HepG2 (cell line): ENCODE data around the gene DNMT1. TPM values are rescaled to one million over a fixed set of nuclear protein-coding genes. Genes with fewer than 3 reads are reported as not detected.
A peak's percentile ranks its signal among the peaks of the same experiment; 100 is the strongest.

ENCODE experiments used
- ATAC-seq: fragments of 200-7000 bp; cut with Tn5 transposase; 3 replicates; pipeline ENCODE4 v1.9.1; 2020; ENCODE audit warnings: mild to moderate bottlenecking, moderate library complexity
- BruUV-seq: library from RNA; stranded (reverse); fragments of 400-500 nt; replicated peaks from 2 replicates; lab custom pipeline; 2021; lab: Mats Ljungman, UMichigan
- CTCF ChIA-PET: fragments of 300-600 bp; formaldehyde crosslinking; extraction: SDS; loops from one replicate; lab custom pipeline; 2021; ENCODE audit warnings: low total read pairs, inconsistent platforms, low intra/inter-chr PET ratio; lab: Yijun Ruan, JAX
- POLR2A ChIA-PET: fragments of 350-600 bp; sonication (Branson Sonifier 250); formaldehyde crosslinking; loops from one replicate; lab custom pipeline; 2020; ENCODE audit warnings: antibody characterized with exemption, inconsistent platforms; lab: Yijun Ruan, JAX
- DNase-seq: peaks from one replicate; pipeline ENCODE4 v3.0.0-alpha.2; 2015; ENCODE audit warnings: low spot score
- FAIRE-seq: peaks from 3 replicates; lab custom pipeline; 2011; peaks lifted over from hg19 to GRCh38; lab: Jason Lieb, UNC
- H2AFZ ChIP-seq: one replicate; pipeline ENCODE4 v1.6.1; 2011; ENCODE audit warnings: low read length, inconsistent platforms
- H3K27ac ChIP-seq: fragments of 300-600 bp; 3 replicates; pipeline ENCODE4 v1.8.0; 2011; ENCODE audit warnings: mixed run types, mild to moderate bottlenecking, mixed read lengths, low read length, inconsistent platforms; ENCODE audit not compliant: insufficient read depth; ENCODE audit errors: extremely low read length
- H3K27me3 ChIP-seq, 2 experiments: fragments of 200-600 bp in 1 of 2; 2 replicates in 1 of 2; 3 replicates in 1 of 2; pipeline versions ENCODE4 v1.6.0 to v1.8.0; 2011; ENCODE audit warnings: low read length in 2 of 2, mild to moderate bottlenecking in 2 of 2, moderate library complexity in 2 of 2, inconsistent platforms in 1 of 2; ENCODE audit not compliant: insufficient read depth in 2 of 2, control insufficient read depth in 1 of 2
- H3K36me3 ChIP-seq, 2 experiments: fragments of 200-600 bp in 1 of 2; replicated peaks in 1 of 2; 2 replicates in 1 of 2; 3 replicates in 1 of 2; pipeline versions ENCODE4 v1.5.1 to v1.8.0; 2011; ENCODE audit warnings: low read length in 2 of 2, inconsistent platforms in 1 of 2; ENCODE audit not compliant: insufficient read depth in 2 of 2, control insufficient read depth in 1 of 2
- H3K4me1 ChIP-seq: 2 replicates; pipeline ENCODE4 v1.5.1; 2012; ENCODE audit warnings: low read length, inconsistent platforms; ENCODE audit not compliant: insufficient read depth
- H3K4me2 ChIP-seq: 2 replicates; pipeline ENCODE4 v1.6.0; 2011; ENCODE audit warnings: low read depth, low read length, inconsistent platforms
- H3K4me3 ChIP-seq, 3 experiments: fragments of 200-600 bp in 1 of 3; sonication (generic), shearing (Covaris generic) in 1 of 3; replicated peaks in 1 of 3; 2 replicates each; pipeline ENCODE4 v1.5.1; 2011 to 2016; ENCODE audit warnings: low read length in 3 of 3, inconsistent platforms in 2 of 3, low read depth in 2 of 3, mild to moderate bottlenecking in 2 of 3, control low read depth in 1 of 3, mixed read lengths in 1 of 3; ENCODE audit not compliant: insufficient read depth in 1 of 3
- H3K79me2 ChIP-seq: one replicate; pipeline ENCODE4 v1.6.1; 2011; ENCODE audit warnings: low read length, inconsistent platforms; ENCODE audit not compliant: insufficient read depth
- H3K9ac ChIP-seq: 2 replicates; pipeline ENCODE4 v1.6.0; 2011; ENCODE audit warnings: mild to moderate bottlenecking, low read depth, low read length, inconsistent platforms; ENCODE audit not compliant: insufficient read depth
- H3K9me3 ChIP-seq: 2 replicates; pipeline ENCODE4 v1.5.1; 2012; ENCODE audit warnings: mild to moderate bottlenecking, low read length
- H4K20me1 ChIP-seq: 2 replicates; pipeline ENCODE4 v1.6.0; 2011; ENCODE audit warnings: inconsistent platforms, mild to moderate bottlenecking, low read length, moderate library complexity; ENCODE audit not compliant: insufficient read depth
- ELF3 ChIP-seq: IDR thresholded peaks from 2 replicates; pipeline ENCODE4 v1.6.1; 2016; ENCODE audit warnings: missing genetic modification reagents, missing compliant biosample characterization
- GTF3A ChIP-seq: sonication (generic); formaldehyde crosslinking; conservative IDR thresholded peaks from 2 replicates; pipeline ENCODE4 v1.4.0; 2020; ENCODE audit warnings: mild to moderate bottlenecking, missing genetic modification reagents
- KDM5A ChIP-seq: fragments of 200-600 bp; sonication (generic); IDR thresholded peaks from 2 replicates; pipeline ENCODE4 v1.7.0; 2018; ENCODE audit warnings: antibody characterized with exemption, mild to moderate bottlenecking, low read length, borderline replicate concordance
- KLF6 ChIP-seq: IDR thresholded peaks from 2 replicates; pipeline ENCODE4 v1.8.0; 2016; ENCODE audit warnings: missing biosample characterization, missing genetic modification reagents
- MTA1 ChIP-seq: sonication (generic); formaldehyde crosslinking; IDR thresholded peaks from 2 replicates; pipeline ENCODE4 v1.4.0; 2020; ENCODE audit warnings: missing genetic modification reagents, mild to moderate bottlenecking, borderline replicate concordance
- MTA3 ChIP-seq: sonication (generic); formaldehyde crosslinking; IDR thresholded peaks from 2 replicates; pipeline ENCODE4 v1.4.0; 2020; ENCODE audit warnings: missing genetic modification reagents
- MTF2 ChIP-seq: sonication (generic); formaldehyde crosslinking; IDR thresholded peaks from 2 replicates; pipeline ENCODE4 v1.5.0; 2020; ENCODE audit warnings: missing genetic modification reagents, borderline replicate concordance
- POLR2G ChIP-seq: fragments of 200-400 bp; formaldehyde crosslinking; IDR thresholded peaks from 2 replicates; pipeline ENCODE4 v1.6.1; 2018; ENCODE audit warnings: mild to moderate bottlenecking, low read depth, low read length, moderate library complexity
- RCOR2 ChIP-seq: IDR thresholded peaks from 2 replicates; pipeline ENCODE4 v1.6.1; 2016; ENCODE audit warnings: missing biosample characterization, missing genetic modification reagents
- SIN3A ChIP-seq: IDR thresholded peaks from 2 replicates; pipeline ENCODE4 v1.6.1; 2011; ENCODE audit warnings: low read depth, mild to moderate bottlenecking, control low read depth, low read length, borderline replicate concordance
- TGIF2 ChIP-seq: IDR thresholded peaks from 2 replicates; pipeline ENCODE4 v1.6.1; 2016; ENCODE audit warnings: control low read depth, missing compliant biosample characterization
- ZBTB7A ChIP-seq: sonication (generic); formaldehyde crosslinking; IDR thresholded peaks from 2 replicates; pipeline ENCODE4 v1.8.0; 2022; ENCODE audit warnings: mild to moderate bottlenecking, missing genetic modification reagents
- ZMYM2 ChIP-seq: sonication (generic); formaldehyde crosslinking; IDR thresholded peaks from 2 replicates; pipeline ENCODE4 v1.8.0; 2022; ENCODE audit warnings: mild to moderate bottlenecking, missing genetic modification reagents
- ZNF234 ChIP-seq: sonication (generic); formaldehyde crosslinking; conservative IDR thresholded peaks from 2 replicates; pipeline ENCODE4 v1.5.1; 2020; ENCODE audit warnings: mild to moderate bottlenecking, missing genetic modification reagents
- ZNF550 ChIP-seq: sonication (generic); formaldehyde crosslinking; IDR thresholded peaks from 2 replicates; pipeline ENCODE4 v1.4.0; 2020; ENCODE audit warnings: mild to moderate bottlenecking, missing genetic modification reagents, borderline replicate concordance
- WGBS: methylation state at CpG from one replicate; pipeline ENCODE4 v1.1.6; 2017; ENCODE audit warnings: low lambda C conversion rate; 5-methylcytosine and 5-hydroxymethylcytosine counted together
- in situ Hi-C: cut with HindIII; loops from 2 replicates; pipeline ENCODE4 v1.10.0; 2017; ENCODE audit warnings: low pct_unique_long_range_greater_than_20kb; ENCODE audit not compliant: extremely low pct_ligation_motif_present
- intact Hi-C: fragments of 100-400 bp; cut with micrococcal nuclease; formaldehyde crosslinking; loops from one replicate; pipeline ENCODE4 v1.10.0; 2022; ENCODE audit not compliant: unreplicated experiment
- polyA plus RNA-seq, 8 experiments: library from polyadenylated mRNA; depleted of rRNA in 3 of 8; stranded (reverse) in 7 of 8; unstranded in 1 of 8; fragments of >200 nt; fragmentation: Illumina TruSeq in 4 of 8; extraction: Trizol in 4 of 8; gene quantifications; 2 replicates each; pipeline versions ENCODE4 v1.2.1 to v1.2.3, GENCODE V29; 2011 to 2016; ENCODE audit warnings: low read depth in 4 of 8, missing spikeins in 1 of 8, mixed read lengths in 1 of 8; ENCODE audit not compliant: insufficient read depth in 1 of 8
- total RNA-seq, 5 experiments: library from RNA; depleted of rRNA; stranded (reverse); fragments of >200 nt; fragmentation: Illumina TruSeq; extraction: Trizol; gene quantifications; 2 replicates each; pipeline ENCODE4 v1.2.3, GENCODE V29; 2016; ENCODE audit warnings: low read depth in 1 of 5
- TF ChIP-seq, protein P1 (sequence below): sonication (generic); formaldehyde crosslinking; IDR thresholded peaks from 2 replicates; pipeline ENCODE4 v1.5.0; 2020; ENCODE audit warnings: mild to moderate bottlenecking, missing genetic modification reagents, borderline replicate concordance

The DNMT1 gene
- total and polyA plus RNA-seq, 2 of the 13 experiments (the other 11 are each of a cell fraction or from before 2014, with no cell fraction given), result 31.2 to 91.1 TPM

DNA sequence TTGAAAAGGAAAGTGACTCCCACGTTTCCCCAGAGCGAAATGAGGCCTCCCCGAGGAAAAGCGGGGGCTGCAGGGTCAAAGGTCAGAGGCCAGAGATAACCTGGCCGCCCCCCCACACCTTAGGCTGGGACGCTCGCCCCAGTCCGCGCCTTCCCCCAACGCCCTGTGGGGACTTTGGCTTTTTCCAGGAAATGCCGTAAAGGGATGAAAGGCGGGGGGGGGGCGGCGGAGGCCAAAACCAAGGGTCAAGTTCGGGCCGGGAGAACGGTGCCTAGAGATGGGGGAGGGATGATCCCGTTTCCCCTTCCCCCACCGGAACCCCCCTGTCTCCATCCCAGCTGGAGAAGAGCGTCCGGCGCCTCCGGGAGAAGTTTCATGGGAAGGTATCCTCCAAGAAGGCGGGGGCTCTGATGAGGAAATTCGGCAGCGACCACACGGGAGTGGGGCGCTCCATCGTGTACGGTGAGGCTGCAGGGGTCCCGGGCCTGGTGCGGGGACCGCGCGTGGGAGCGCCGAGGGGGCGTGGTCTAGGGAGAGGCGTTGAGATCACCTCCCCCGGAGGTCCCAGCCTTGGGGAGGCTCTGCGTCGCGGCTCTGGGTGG is 108.1 kb downstream of the DNMT1 start (continued):
- no peak for TF ChIP-seq GTF3A (CRISPR knock-in tag)
- TF ChIP-seq, protein P1, sequence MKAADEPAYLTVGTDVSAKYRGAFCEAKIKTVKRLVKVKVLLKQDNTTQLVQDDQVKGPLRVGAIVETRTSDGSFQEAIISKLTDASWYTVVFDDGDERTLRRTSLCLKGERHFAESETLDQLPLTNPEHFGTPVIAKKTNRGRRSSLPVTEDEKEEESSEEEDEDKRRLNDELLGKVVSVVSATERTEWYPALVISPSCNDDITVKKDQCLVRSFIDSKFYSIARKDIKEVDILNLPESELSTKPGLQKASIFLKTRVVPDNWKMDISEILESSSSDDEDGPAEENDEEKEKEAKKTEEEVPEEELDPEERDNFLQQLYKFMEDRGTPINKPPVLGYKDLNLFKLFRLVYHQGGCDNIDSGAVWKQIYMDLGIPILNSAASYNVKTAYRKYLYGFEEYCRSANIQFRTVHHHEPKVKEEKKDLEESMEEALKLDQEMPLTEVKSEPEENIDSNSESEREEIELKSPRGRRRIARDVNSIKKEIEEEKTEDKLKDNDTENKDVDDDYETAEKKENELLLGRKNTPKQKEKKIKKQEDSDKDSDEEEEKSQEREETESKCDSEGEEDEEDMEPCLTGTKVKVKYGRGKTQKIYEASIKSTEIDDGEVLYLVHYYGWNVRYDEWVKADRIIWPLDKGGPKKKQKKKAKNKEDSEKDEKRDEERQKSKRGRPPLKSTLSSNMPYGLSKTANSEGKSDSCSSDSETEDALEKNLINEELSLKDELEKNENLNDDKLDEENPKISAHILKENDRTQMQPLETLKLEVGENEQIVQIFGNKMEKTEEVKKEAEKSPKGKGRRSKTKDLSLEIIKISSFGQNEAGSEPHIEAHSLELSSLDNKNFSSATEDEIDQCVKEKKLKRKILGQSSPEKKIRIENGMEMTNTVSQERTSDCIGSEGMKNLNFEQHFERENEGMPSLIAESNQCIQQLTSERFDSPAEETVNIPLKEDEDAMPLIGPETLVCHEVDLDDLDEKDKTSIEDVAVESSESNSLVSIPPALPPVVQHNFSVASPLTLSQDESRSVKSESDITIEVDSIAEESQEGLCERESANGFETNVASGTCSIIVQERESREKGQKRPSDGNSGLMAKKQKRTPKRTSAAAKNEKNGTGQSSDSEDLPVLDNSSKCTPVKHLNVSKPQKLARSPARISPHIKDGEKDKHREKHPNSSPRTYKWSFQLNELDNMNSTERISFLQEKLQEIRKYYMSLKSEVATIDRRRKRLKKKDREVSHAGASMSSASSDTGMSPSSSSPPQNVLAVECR (CRISPR knock-in tag), result peak; percentile 49; the same call in 1 of the 2 replicates
- no peak for TF ChIP-seq MTA3 (CRISPR knock-in tag)

DNA sequence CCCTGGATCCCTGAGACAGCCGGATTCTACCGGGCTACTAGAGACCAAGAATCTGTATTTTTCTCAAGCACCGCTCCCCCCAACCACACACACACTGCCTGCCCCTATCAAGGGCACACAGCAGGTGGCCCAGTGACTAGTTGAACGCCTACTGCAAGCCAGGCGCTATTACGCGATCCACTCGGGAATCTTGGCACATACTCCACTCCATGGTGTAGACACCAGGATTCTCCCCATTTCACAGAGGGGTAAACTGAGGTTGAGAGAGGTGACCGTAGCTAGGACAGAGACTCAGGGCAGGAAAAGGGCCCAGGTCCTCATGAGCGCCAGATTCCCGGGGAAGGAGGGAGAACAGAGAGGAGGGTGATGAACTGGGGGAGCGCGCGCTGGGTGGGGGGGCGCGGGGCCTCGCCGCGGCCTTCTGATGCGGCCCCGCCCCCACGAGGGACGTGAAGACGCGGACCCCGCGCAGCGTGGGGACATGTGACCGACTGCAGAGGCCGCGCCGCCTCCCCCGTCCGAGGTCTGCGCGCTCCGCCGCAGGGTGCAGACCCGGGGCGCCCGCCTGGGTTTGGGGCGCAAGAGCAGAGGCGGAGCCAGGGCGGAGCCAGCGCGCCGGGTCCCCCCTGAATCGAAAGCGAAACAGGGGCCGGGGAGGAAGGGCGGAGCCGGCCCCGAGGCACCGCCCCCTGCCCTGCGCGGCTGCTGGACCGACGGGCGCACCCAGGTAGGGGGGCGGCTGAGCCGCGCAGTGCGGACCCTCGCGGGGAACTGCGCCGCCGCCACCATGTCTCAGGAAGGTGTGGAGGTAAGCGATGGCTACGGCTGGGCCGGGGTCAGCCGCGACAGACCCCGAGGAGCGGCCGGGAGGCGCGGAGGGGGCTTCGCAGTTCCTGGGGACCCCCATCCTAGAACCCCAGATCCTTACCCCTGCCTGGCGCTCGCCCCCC is 108.8 kb downstream of the DNMT1 start, which contains the start of gene SHFL:
Gene SHFL (plus strand): TSS at position 677 of the 950 bp plus-strand sequence. CDS start 111 bp downstream, at position 788.
- in situ Hi-C loops, result no loop called here
- Histone ChIP-seq H3K27ac (peak within 1 kb of the TSS; percentile 54), H3K4me3 (peak within 1 kb of the TSS; percentile 82 to 95 (median 91)), H3K4me2 (peak within 1 kb of the TSS; percentile 86), H2AFZ (no peak within 1 kb of the TSS), H3K79me2 (no peaks in the 10 kb centered on the region), H3K27me3 (no peaks in the 10 kb centered on the region), H4K20me1 (no peaks in the 10 kb centered on the region), H3K9me3 (no peaks in the 10 kb centered on the region), H3K4me1 (peaks cover 36% of the 10 kb centered on the region), H3K9ac (peak within 1 kb of the TSS; percentile 74), H3K36me3 (0 out of 5 replicates have a peak, but pooled peaks cover 0 to 4% of the 10 kb centered on the region in 2 experiments)
- WGBS, result 10% methylated on average over 19 of the region's 81 CpGs
- BruUV-seq, result no TSS peak
- ATAC-seq (peak; percentile 84), FAIRE-seq (no peak), DNase-seq (peak; percentile 40)
- CTCF ChIA-PET, result no interaction called here
- POLR2A ChIA-PET, result interaction anchor here (0.6 to 0.8 kb wide), 2 partner anchors 49 to 138 kb away, joined by 3 read pairs; no protein-coding TSS in a partner anchor
- intact Hi-C loops, result no loop called here
- TF ChIP-seq KDM5A (peak; percentile 46; the same call in 1 of the 2 replicates), ELF3 (CRISPR knock-in tag) (0 out of 2 replicates have a peak, but pooled peaks have one; percentile 2), ZNF550 (CRISPR knock-in tag) (0 out of 2 replicates have a peak, but pooled peaks have one; percentile 56), POLR2G (peak; percentile 69; the same call in 1 of the 2 replicates), SIN3A (peak; percentile 30; the same call in 1 of the 2 replicates), ZNF234 (CRISPR knock-in tag) (0 out of 2 replicates have a peak, but pooled peaks have one; percentile 48), ZBTB7A (no peak), RCOR2 (CRISPR knock-in tag) (peak; percentile 93), MTA1 (peak; percentile 79; the same call in 1 of the 2 replicates), MTF2 (CRISPR knock-in tag) (no peak), KLF6 (CRISPR knock-in tag) (peak; percentile 60; the same call in 1 of the 2 replicates), TGIF2 (CRISPR knock-in tag) (0 out of 2 replicates have a peak, but pooled peaks have one; percentile 14), ZMYM2 (CRISPR knock-in tag) (peak; percentile 77; the same call in 1 of the 2 replicates)
